ENCODE results near the gene DIRAS1.

DNA sequence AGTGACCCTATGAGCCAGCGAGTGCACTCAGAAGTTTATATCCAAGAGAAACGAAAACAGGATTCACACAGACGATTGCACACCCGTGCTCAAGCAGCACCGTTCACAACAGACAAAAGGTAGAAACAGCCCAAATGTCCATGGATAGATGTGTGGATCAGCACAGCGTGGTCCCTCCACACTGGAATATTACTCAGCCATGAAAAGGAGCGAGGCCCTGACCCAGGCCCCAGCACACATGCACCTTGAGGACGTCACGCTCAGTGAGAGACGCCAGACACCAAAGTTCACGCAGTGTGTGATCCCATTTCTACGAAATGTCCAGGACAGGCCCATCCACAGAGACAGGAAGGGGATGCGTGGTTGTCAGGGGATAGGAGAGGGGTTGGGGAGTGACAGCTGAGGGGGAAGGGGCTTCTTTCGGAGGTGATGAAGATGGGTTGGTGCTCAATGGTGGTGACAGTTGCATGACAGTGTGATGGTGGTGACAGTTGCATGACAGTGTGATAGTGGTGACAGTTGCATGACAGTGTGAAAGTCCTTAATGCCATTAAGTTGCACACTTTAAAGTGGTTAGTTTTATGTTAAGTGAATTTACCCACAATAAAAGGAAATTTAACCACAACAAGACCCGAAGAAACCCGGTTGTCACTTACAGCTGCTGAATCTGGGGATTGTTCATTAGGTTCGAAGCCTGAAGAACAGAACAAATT lies 37.6 kb upstream of the DIRAS1 start:
- TF ChIP-seq, protein P1, sequence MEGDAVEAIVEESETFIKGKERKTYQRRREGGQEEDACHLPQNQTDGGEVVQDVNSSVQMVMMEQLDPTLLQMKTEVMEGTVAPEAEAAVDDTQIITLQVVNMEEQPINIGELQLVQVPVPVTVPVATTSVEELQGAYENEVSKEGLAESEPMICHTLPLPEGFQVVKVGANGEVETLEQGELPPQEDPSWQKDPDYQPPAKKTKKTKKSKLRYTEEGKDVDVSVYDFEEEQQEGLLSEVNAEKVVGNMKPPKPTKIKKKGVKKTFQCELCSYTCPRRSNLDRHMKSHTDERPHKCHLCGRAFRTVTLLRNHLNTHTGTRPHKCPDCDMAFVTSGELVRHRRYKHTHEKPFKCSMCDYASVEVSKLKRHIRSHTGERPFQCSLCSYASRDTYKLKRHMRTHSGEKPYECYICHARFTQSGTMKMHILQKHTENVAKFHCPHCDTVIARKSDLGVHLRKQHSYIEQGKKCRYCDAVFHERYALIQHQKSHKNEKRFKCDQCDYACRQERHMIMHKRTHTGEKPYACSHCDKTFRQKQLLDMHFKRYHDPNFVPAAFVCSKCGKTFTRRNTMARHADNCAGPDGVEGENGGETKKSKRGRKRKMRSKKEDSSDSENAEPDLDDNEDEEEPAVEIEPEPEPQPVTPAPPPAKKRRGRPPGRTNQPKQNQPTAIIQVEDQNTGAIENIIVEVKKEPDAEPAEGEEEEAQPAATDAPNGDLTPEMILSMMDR (IDR thresholded peaks at IDR 0.05; ENCODE audit: low read depth, low read length, poor library complexity, severe bottlenecking), result no peak
- TF ChIP-seq EZH2phosphoT487 (IDR thresholded peaks at IDR 0.05; ENCODE audit: borderline replicate concordance, low read length), result no peak
